Measurements from ENCODE around the gene TPK1. TPM values are rescaled to one million over a fixed set of nuclear protein-coding genes. Genes with fewer than 3 reads are reported as not detected.

Gene TPK1
- total and polyA plus RNA-seq, 2 of the 4 experiments (the other 2 are of a cell fraction): 0.38 to 1.8 TPM

DNA sequence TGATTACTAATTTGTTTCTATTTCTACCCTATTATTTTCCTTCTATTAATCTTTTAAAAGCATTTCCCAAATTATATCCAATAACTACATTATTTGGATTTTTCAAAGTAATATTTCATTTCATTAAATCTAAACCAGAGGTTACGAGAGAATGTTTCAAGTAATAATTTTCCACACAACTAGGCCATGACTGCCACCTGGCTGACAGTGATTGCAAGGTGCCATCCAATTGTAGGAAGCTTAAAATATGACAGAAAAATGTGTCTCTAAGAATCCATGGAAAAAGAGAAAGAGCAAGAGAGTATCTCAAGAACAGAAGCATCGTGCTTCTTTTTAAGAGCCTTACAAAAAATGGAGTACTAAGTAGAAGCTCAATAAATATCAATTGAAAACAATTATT is 48.7 kb downstream of the TPK1 start:
- Histone ChIP-seq H2AFZ (replicated peaks; ENCODE audit: low read length, poor library complexity) (no peak overlapping the region), H4K5ac (ENCODE audit: low read depth, low read length) (no peak overlapping the region), H3K9me1 (ENCODE audit: insufficient read depth, low read length) (no peaks in the 10 kb centered on the region), H2BK20ac (ENCODE audit: low read depth, low read length) (no peak overlapping the region), H3K23ac (ENCODE audit: low read depth, low read length) (no peak overlapping the region), H3K27ac (ENCODE audit: insufficient read depth, low read length) (no peak overlapping the region), H3K4ac (ENCODE audit: low read depth, low read length) (no peak overlapping the region), H2BK5ac (ENCODE audit: low read depth, low read length, poor library complexity, severe bottlenecking) (no peak overlapping the region), H3K27me3 (ENCODE audit: control insufficient read depth, insufficient read depth, low read length) (no peaks in the 10 kb centered on the region), H3K4me2 (ENCODE audit: low read depth, low read length) (no peak overlapping the region), H2AK5ac (ENCODE audit: low read depth, low read length) (no peak overlapping the region), H3K18ac (ENCODE audit: low read depth, low read length) (no peak overlapping the region), H2BK120ac (ENCODE audit: low read depth, low read length) (no peak overlapping the region), H3K9ac (ENCODE audit: low read depth, low read length) (no peak overlapping the region), H3K14ac (replicated peaks; ENCODE audit: low read depth, low read length) (no peak overlapping the region), H4K20me1 (ENCODE audit: insufficient read depth, low read length) (no peaks in the 10 kb centered on the region), H4K91ac (ENCODE audit: insufficient read depth, low read depth, low read length) (no peak overlapping the region), H3K9me3 (ENCODE audit: control insufficient read depth, insufficient read depth, low read length) (no peaks in the 10 kb centered on the region; the same call in 1 of the 2 replicates), H2AK9ac (replicated peaks; ENCODE audit: low read depth, low read length, poor library complexity) (no peak overlapping the region), H3K4me3 (ENCODE audit: insufficient read depth, low read depth, low read length) (no peak overlapping the region), H3K79me1 (ENCODE audit: low read depth in 1 of 2, low read length in 2 of 2) (no peaks in the 10 kb centered on the region), H3K36me3 (ENCODE audit: control insufficient read depth, insufficient read depth, low read length) (no peaks in the 10 kb centered on the region), H2BK15ac (ENCODE audit: low read depth, low read length) (no peak overlapping the region), H3K4me1 (ENCODE audit: control insufficient read depth, insufficient read depth, low read length) (no peaks in the 10 kb centered on the region), H4K8ac (ENCODE audit: low read depth in 2 of 2, low read length in 2 of 2) (no peak overlapping the region), H3K56ac (ENCODE audit: extremely low read depth, insufficient read depth, low read length) (no peak overlapping the region)
- no TSS peak for BruUV-seq (replicated peaks)
- no CpG with 5 or more reads among the region's 2 CpGs for WGBS, 2 experiments (ENCODE audit: extremely low coverage in 2 of 2, insufficient read length in 1 of 2)
- in situ Hi-C loops (cut with MboI; ENCODE audit: low sequenced_read_pairs) (no loop called here), intact Hi-C loops (cut with micrococcal nuclease) (no loop called here), dilution Hi-C loops (cut with HindIII; ENCODE audit: low sequenced_read_pairs, unreplicated experiment) (no loop called here)
- DNase-seq (no peak), ATAC-seq (ENCODE audit: low read depth) (no peak)
- ChIA-PET CTCF (no interaction called here), POLR2A (ENCODE audit: unreplicated experiment) (no interaction called here)
- no peak for TF ChIP-seq CHD1 (IDR thresholded peaks at IDR 0.05; ENCODE audit: low read depth, low read length)
- TF ChIP-seq RCOR1 (IDR thresholded peaks at IDR 0.05; ENCODE audit: insufficient replicate concordance, low read length): no peak
- TF ChIP-seq NFE2L2 (IDR thresholded peaks at IDR 0.05; ENCODE audit: low read depth, low read length): no peak
- no peak for TF ChIP-seq BHLHE40 (IDR thresholded peaks at IDR 0.05; ENCODE audit: low read depth, low read length)
- TF ChIP-seq FOS (IDR thresholded peaks at IDR 0.05; ENCODE audit: low read depth, low read length): no peak
- TF ChIP-seq CEBPB (IDR thresholded peaks at IDR 0.05; ENCODE audit: low read depth, low read length): no peak
- TF ChIP-seq RFX5 (IDR thresholded peaks at IDR 0.05; ENCODE audit: low read depth, low read length): no peak
- no peak for TF ChIP-seq MAFK (IDR thresholded peaks at IDR 0.05; ENCODE audit: low read depth, low read length)
- TF ChIP-seq, protein P1, sequence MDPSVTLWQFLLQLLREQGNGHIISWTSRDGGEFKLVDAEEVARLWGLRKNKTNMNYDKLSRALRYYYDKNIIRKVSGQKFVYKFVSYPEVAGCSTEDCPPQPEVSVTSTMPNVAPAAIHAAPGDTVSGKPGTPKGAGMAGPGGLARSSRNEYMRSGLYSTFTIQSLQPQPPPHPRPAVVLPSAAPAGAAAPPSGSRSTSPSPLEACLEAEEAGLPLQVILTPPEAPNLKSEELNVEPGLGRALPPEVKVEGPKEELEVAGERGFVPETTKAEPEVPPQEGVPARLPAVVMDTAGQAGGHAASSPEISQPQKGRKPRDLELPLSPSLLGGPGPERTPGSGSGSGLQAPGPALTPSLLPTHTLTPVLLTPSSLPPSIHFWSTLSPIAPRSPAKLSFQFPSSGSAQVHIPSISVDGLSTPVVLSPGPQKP (IDR thresholded peaks at IDR 0.05; ENCODE audit: borderline replicate concordance, low read depth, low read length): no peak
- no peak for TF ChIP-seq MAZ (IDR thresholded peaks at IDR 0.05; ENCODE audit: borderline replicate concordance, low read depth, low read length)
- TF ChIP-seq POLR2A (IDR thresholded peaks at IDR 0.05; ENCODE audit: low read depth, low read length): no peak
- no peak for TF ChIP-seq RAD21 (IDR thresholded peaks at IDR 0.05; ENCODE audit: low read length)
- TF ChIP-seq MXI1 (IDR thresholded peaks at IDR 0.05; ENCODE audit: borderline replicate concordance, low read depth, low read length): no peak
- TF ChIP-seq, protein P2, sequence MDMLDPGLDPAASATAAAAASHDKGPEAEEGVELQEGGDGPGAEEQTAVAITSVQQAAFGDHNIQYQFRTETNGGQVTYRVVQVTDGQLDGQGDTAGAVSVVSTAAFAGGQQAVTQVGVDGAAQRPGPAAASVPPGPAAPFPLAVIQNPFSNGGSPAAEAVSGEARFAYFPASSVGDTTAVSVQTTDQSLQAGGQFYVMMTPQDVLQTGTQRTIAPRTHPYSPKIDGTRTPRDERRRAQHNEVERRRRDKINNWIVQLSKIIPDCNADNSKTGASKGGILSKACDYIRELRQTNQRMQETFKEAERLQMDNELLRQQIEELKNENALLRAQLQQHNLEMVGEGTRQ (IDR thresholded peaks at IDR 0.05; ENCODE audit: low read depth, low read length): no peak
- no peak for TF ChIP-seq SMC3 (IDR thresholded peaks at IDR 0.05; ENCODE audit: low read depth, low read length)
- no peak for TF ChIP-seq CTCF (conservative IDR thresholded peaks at IDR 0.05; ENCODE audit: low read depth, low read length)
